ENCODE data around the gene CEP152.

Gene CEP152

DNA sequence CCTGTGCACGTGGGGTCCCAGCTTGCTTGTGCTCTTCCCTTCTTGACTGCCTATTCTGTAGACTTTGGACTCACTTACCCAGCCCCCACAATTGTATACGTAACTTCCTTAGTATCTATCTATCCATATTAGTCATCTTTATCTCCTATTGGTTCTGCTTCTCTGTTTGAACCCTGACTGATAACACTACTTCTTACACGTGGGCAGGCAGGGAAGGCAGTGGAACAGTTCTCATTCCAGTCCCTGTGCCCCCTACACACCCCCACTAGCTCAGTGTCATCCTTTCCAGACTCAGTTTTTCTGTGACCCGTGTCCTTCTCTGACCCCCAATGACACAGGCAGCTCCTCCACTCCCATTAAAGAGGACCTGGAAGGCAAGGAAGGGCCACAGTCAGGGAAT lies 91.2 kb downstream of the CEP152 start:
- FAIRE-seq (no peak), DNase-seq (ENCODE audit: insufficient read length) (no peak)
- TF ChIP-seq POLR2A (IDR thresholded peaks at IDR 0.05; ENCODE audit: low read depth, low read length) (no peak), TAF1 (IDR thresholded peaks at IDR 0.05; ENCODE audit: borderline replicate concordance, low read depth, low read length) (no peak), POLR2AphosphoS5 (IDR thresholded peaks at IDR 0.05; ENCODE audit: low read depth, low read length) (no peak)

DNA sequence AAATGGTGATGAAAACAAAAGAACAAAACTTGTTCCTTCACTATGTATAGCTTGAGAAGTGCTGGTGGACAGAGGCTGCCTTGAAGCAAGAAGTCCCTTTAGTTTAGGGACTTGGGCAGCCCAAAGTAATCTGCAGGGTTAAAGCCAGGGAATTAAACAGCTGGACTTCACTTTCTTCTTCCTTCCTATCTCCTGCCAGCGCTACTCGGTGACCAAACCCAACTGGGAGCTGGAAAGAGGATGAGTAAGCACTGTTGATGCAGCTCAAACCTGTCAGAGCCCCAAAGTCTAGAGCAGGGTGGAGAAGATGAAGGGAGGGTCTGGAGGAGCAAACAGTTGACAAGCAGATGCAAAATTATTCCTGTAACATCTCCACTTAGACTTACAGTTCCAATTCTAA lies 92.2 kb downstream of the CEP152 start:
- FAIRE-seq (no peak), DNase-seq (ENCODE audit: insufficient read length) (no peak)
- TF ChIP-seq POLR2A (IDR thresholded peaks at IDR 0.05; ENCODE audit: low read depth, low read length) (no peak), POLR2AphosphoS5 (IDR thresholded peaks at IDR 0.05; ENCODE audit: low read depth, low read length) (no peak), TAF1 (IDR thresholded peaks at IDR 0.05; ENCODE audit: borderline replicate concordance, low read depth, low read length) (no peak)

DNA sequence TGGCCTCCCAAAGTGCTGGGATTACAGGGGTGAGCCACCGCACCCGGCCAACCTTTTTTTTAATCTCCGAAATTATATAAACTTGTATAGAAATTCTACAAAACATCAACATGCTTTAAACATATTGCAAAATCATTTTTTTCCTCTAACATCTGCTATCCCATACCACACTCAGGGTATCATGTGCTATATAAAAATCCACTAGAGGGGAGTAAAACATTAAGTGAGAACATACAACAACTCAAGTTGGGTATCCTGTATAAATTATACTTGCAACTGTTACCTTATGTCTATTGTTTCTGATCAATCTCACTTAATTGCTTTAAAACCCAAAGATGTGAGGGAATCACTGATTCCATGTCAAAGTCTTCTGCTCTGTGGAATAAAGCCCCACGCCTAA lies 93.4 kb downstream of the CEP152 start:
- FAIRE-seq, result no peak
- TF ChIP-seq TAF1 (IDR thresholded peaks at IDR 0.05; ENCODE audit: borderline replicate concordance, low read depth, low read length) (no peak), POLR2AphosphoS5 (IDR thresholded peaks at IDR 0.05; ENCODE audit: low read depth, low read length) (no peak), POLR2A (IDR thresholded peaks at IDR 0.05; ENCODE audit: low read depth, low read length) (no peak)

DNA sequence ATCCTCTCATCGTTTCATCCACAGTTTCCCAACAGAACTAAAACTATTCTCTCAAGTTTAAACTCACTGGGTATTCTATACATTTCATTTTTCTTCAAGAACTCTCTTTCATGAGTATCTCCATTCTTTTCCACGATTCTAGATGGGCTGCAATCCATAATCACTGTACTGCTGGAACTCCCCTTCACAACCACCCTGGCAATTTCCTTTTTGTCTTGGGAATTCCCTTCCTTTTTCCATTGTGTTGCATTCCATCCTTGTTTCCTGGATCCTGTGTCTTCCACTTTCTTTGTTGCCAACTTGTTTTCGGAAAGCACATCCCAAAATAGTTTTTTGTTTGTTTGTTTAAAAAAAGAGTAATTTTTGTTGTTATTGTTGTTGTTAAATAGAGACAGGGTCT lies 98.3 kb downstream of the CEP152 start:
- FAIRE-seq, result no peak
- TF ChIP-seq POLR2AphosphoS5 (IDR thresholded peaks at IDR 0.05; ENCODE audit: low read depth, low read length) (no peak), TAF1 (IDR thresholded peaks at IDR 0.05; ENCODE audit: borderline replicate concordance, low read depth, low read length) (no peak), POLR2A (IDR thresholded peaks at IDR 0.05; ENCODE audit: low read depth, low read length) (no peak)
- no peak for DNase-seq (ENCODE audit: insufficient read length)

More for the DNA sequence above, 93.4 kb downstream of the CEP152 start:
- no peak for DNase-seq (ENCODE audit: insufficient read length)

DNA sequence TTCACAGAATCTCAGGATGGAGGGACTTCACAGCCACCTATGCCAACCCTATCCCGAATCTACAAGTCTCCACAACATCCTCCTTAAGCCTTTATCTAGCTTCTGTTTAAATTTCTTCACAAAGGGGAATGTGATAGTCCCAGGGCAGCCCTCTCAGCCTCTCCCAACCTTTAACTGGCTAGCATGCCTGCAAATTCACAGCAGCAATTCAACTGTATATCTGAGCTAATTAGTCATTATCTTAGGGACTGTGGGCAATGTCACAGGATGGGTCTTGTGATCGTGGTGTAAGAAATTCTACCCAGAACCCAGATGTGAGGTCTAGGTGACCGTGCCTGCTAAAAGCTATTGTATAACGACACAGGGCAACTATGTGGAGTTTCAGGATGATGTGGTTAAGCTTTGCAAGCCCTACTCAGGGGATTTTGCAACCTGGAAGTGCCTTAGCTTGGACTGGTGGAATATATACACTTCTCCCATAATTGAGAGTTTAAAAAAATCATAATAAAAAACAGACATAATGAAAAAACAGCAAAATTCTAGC lies 99.8 kb downstream of the CEP152 start:
- DNase-seq (ENCODE audit: insufficient read length), result no peak
- no peak for TF ChIP-seq POLR2A (IDR thresholded peaks at IDR 0.05; ENCODE audit: low read depth, low read length)
- no peak for TF ChIP-seq POLR2AphosphoS5 (IDR thresholded peaks at IDR 0.05; ENCODE audit: low read depth, low read length)
- TF ChIP-seq TAF1 (IDR thresholded peaks at IDR 0.05; ENCODE audit: borderline replicate concordance, low read depth, low read length), result no peak
- FAIRE-seq, result no peak

DNA sequence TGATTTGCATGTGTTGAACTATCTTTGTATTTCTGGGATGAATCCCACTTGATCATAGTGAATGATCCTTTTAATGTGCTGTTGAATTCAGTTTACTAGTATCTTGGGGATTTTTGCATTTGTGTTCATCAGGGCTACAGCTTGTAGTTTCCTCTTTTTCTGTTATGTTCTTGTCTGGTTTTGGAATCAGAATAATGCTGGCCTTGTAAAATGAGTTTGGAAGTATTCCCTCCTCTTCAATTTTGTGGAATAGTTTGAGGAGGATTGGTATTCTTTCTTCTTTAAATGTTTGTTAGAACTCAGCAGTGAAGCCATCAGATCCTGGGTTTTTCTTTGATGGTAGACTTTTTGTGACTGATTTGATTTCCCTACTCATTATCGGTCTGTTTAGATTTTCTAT lies 102.2 kb downstream of the CEP152 start:
- TF ChIP-seq TAF1 (IDR thresholded peaks at IDR 0.05; ENCODE audit: borderline replicate concordance, low read depth, low read length), result no peak
- TF ChIP-seq POLR2AphosphoS5 (IDR thresholded peaks at IDR 0.05; ENCODE audit: low read depth, low read length), result no peak
- TF ChIP-seq POLR2A (IDR thresholded peaks at IDR 0.05; ENCODE audit: low read depth, low read length), result no peak
- DNase-seq (ENCODE audit: insufficient read length) (no peak), FAIRE-seq (no peak)

DNA sequence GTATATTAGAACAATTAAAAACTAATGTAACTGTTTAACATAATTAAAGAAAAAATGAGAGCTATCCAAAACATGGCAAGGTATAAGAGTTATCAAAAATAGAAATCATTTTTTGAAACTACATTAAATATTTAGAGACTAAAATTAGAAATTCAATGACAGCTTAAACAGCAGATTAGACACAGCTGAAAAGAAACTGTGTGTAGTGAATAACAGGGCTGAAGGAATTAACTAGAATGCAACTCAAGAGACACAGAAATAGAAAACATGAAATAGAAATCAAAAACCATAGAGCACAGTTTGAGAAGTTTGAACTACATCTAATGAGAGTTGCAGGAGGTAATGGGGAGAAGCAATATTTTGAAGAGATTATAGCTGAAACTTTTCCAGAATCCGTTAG lies 105.5 kb downstream of the CEP152 start:
- DNase-seq (ENCODE audit: insufficient read length) (no peak), FAIRE-seq (no peak)
- TF ChIP-seq TAF1 (IDR thresholded peaks at IDR 0.05; ENCODE audit: borderline replicate concordance, low read depth, low read length) (no peak), POLR2AphosphoS5 (IDR thresholded peaks at IDR 0.05; ENCODE audit: low read depth, low read length) (no peak), POLR2A (IDR thresholded peaks at IDR 0.05; ENCODE audit: low read depth, low read length) (no peak)

DNA sequence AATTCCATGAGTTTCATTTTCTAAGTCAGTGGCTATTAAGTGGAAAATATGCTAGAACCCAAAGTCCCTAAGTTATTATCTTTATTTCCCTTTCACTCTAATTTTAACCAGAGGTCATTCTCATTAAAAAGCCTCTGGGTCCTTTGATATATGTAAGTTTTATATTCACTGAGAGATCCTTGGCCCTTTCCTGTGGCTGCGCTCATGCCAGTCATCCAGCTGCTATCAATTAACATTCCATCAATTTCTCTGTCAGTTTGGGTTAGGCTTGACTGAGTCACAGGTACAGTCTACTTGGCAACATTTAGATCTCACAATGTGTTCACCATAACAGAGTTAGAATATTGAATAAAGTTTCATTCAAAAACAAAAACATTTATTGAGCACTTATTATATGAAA lies 107.3 kb downstream of the CEP152 start:
- TF ChIP-seq POLR2A (IDR thresholded peaks at IDR 0.05; ENCODE audit: low read depth, low read length), result no peak
- TF ChIP-seq TAF1 (IDR thresholded peaks at IDR 0.05; ENCODE audit: borderline replicate concordance, low read depth, low read length), result no peak
- TF ChIP-seq POLR2AphosphoS5 (IDR thresholded peaks at IDR 0.05; ENCODE audit: low read depth, low read length), result no peak
- no peak for DNase-seq (ENCODE audit: insufficient read length)
- peak; percentile 42 for FAIRE-seq

DNA sequence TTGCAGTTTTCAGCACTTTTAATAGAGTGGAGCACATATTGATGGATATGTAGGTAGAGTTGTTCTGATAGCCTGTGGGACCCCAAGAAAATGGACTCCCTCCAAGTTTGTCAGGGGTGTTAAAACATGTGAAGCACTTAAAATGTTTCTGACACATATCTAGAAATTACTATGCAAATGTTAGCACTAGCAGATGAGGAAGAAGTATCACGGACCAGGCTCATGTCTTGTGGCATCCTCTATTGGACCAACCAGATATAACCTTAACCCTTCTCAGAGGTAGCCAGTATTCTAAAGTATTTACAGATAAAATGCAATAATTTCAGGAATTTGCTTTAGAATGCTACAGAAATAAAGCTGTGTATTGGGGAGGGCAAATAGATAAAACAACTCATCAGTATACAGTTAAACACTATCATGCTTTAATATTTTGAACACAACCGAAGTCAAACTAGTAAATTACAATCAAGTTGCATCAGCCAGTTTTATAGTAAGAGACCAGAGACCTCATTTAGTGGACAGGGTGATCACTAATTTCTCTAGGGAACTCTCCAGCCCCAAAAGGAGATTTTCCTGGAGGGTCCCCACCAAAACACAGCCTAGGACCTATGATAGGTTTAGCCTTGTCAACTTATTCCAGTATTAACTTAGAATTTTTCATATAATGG lies 108.2 kb downstream of the CEP152 start:
- no peak for DNase-seq (ENCODE audit: insufficient read length)

DNA sequence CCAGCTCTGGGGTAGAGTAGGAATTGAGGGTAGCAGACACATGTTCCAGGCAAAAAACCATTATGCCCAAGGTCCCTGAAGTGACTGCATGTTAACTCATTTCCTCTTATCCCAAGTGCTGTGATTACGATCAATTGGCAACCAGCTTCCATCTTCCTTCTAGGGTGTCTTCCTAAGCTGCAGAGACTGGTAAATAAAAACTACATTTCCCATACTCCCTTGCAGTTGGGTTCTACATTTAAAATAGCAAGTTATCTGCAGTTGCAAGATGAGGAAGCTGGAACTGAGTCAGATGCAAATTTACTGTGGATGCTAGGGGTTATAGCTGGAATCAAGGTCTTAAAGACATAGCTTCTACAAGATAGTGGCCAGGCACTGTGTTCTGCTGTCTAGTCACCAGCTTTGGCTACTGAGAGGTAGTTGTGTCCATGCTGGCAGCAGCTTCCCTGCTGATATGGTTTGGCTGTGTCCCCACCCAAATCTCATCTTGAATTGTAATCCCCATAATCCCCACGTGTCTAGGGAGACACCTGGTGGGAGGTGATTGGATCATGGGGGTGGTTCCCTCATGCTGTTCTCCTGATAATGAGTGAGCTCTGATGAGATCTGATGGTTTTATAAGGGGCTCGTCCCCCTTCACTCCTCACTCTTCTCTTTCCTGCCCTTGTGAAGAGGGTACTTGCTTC lies 114.1 kb downstream of the CEP152 start:
- no peak for DNase-seq (ENCODE audit: insufficient read length)
- TF ChIP-seq TAF1 (IDR thresholded peaks at IDR 0.05; ENCODE audit: borderline replicate concordance, low read depth, low read length), result no peak
- TF ChIP-seq POLR2AphosphoS5 (IDR thresholded peaks at IDR 0.05; ENCODE audit: low read depth, low read length), result no peak
- TF ChIP-seq POLR2A (IDR thresholded peaks at IDR 0.05; ENCODE audit: low read depth, low read length), result no peak
- no peak for FAIRE-seq

More for the DNA sequence above, 108.2 kb downstream of the CEP152 start:
- FAIRE-seq, result no peak
- TF ChIP-seq TAF1 (IDR thresholded peaks at IDR 0.05; ENCODE audit: borderline replicate concordance, low read depth, low read length) (no peak), POLR2A (IDR thresholded peaks at IDR 0.05; ENCODE audit: low read depth, low read length) (no peak), POLR2AphosphoS5 (IDR thresholded peaks at IDR 0.05; ENCODE audit: low read depth, low read length) (no peak)

DNA sequence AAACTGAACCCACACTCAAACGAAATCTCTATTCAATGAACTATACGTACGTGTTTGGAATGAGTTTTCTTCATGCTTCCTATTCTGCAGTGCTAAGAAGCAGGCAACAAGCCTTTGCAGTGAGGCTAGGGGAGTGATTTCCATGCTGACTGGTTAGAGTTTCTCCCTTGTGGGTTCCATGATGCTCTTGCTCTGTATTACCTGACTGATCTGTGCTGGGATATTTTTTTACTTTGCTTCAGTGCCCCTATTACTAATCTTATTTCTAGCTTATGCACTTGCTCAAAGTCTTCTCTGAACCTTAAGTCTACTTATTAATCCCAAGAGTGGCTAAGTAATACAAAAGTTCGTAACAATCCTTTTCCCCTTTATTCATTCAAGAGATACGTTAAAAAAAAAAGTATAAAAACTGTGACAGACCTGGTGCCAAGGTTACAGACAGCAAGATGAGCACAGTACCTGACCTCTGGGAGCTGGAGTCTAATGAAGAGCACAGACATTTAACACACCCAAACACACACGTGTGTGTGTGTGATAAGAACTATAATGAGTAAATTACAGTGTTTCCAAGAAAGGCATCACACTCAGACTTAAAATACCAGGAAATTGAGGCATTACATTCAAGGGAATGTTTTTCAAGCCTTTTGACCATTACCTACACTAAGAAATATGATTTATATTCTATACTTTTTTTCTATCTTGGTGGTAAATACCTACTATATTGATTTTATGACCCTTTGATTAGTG lies 114.9 kb downstream of the CEP152 start:
- DNase-seq (ENCODE audit: insufficient read length), result no peak
- no peak for TF ChIP-seq POLR2A (IDR thresholded peaks at IDR 0.05; ENCODE audit: low read depth, low read length)
- TF ChIP-seq TAF1 (IDR thresholded peaks at IDR 0.05; ENCODE audit: borderline replicate concordance, low read depth, low read length), result no peak
- TF ChIP-seq POLR2AphosphoS5 (IDR thresholded peaks at IDR 0.05; ENCODE audit: low read depth, low read length), result no peak
- FAIRE-seq, result no peak
